ENCODE measurements around the gene PIPOX. TPM values are rescaled to one million over a fixed set of nuclear protein-coding genes. Genes with fewer than 3 reads are reported as not detected.

The PIPOX gene
- total and polyA plus RNA-seq, 4 experiments from 2014 or later = 0.29 to 3.6 (median 3.5) TPM; not detected in 1

- Mint-ChIP-seq H3K4me1 (peaks cover 0 to 1% (median 0%) of the 10 kb centered on the region in 4 donors), H3K27me3 (peaks cover 40 to 43% of the 10 kb centered on the region in 2 donors), H3K36me3 (peaks cover 0 to 4% of the 10 kb centered on the region in 2 donors), H3K9me3 (peaks cover 0 to 3% (median 1%) of the 10 kb centered on the region in 8 donors), H3K27ac (no peak overlapping the region), H3K4me3 (no peak overlapping the region)
- intact Hi-C loops (cut with micrococcal nuclease) = no loop called here
- Histone ChIP-seq H3K36me3 (ENCODE audit: insufficient read depth, low read length) (no peaks in the 10 kb centered on the region), H3K4me1 (ENCODE audit: insufficient read depth, low read length) (peaks cover 4% of the 10 kb centered on the region), H3K9me3 (ENCODE audit: control insufficient read depth in 1 of 2, low read length in 2 of 2) (no peaks in the 10 kb centered on the region), H3K27me3 (ENCODE audit: insufficient read depth, low read length) (peaks cover 17% of the 10 kb centered on the region), H3K27ac (ENCODE audit: low read depth, low read length) (no peak overlapping the region), H3K4me3 (ENCODE audit: low read length in 2 of 2) (no peak overlapping the region)
- ChIA-PET POLR2A (ENCODE audit: partially characterized antibody) (no interaction called here), CTCF (ENCODE audit: partially characterized antibody) (interaction anchor here (1.1 to 1.2 kb wide), 2 partner anchors 45 to 107 kb away, joined by 3 to 4 read pairs; no protein-coding TSS in a partner anchor)
- DNase-seq = no peak
These were observed 32.4 kb upstream of the PIPOX start for GRCh38 chr17:29010586-29010985.

GRCh38 chr17:29012535-29012934, 30.4 kb upstream of the PIPOX start:
- H3K36me3 Mint-ChIP-seq = peaks cover 0 to 2% of the 10 kb centered on the region in 2 donors
- no peak overlapping the region for H3K4me3 Mint-ChIP-seq
- peaks cover 25 to 42% of the 10 kb centered on the region in 2 donors for H3K27me3 Mint-ChIP-seq
- H3K27ac Mint-ChIP-seq = peak overlapping the region in 1 of 7 donors; percentile 26
- no peak for DNase-seq
- CTCF ChIA-PET (ENCODE audit: partially characterized antibody) = no interaction called here
- H3K4me1 Mint-ChIP-seq = no peaks in the 10 kb centered on the region
- Histone ChIP-seq H3K36me3 (ENCODE audit: insufficient read depth, low read length) (no peaks in the 10 kb centered on the region), H3K27ac (ENCODE audit: low read depth, low read length) (no peak overlapping the region), H3K4me3 (ENCODE audit: low read length in 2 of 2) (no peak overlapping the region), H3K4me1 (ENCODE audit: insufficient read depth, low read length) (no peaks in the 10 kb centered on the region), H3K9me3 (ENCODE audit: control insufficient read depth in 1 of 2, low read length in 2 of 2) (no peaks in the 10 kb centered on the region), H3K27me3 (ENCODE audit: insufficient read depth, low read length) (peaks cover 3% of the 10 kb centered on the region)
- POLR2A ChIA-PET (ENCODE audit: partially characterized antibody) = no interaction called here
- intact Hi-C loops (cut with micrococcal nuclease) = no loop called here
- H3K9me3 Mint-ChIP-seq = peaks cover 0 to 2% (median 0%) of the 10 kb centered on the region in 8 donors

- Mint-ChIP-seq H3K4me1 (peaks cover 0 to 8% (median 4%) of the 10 kb centered on the region in 4 donors), H3K4me3 (no peak overlapping the region), H3K36me3 (no peaks in the 10 kb centered on the region), H3K9me3 (peaks cover 0 to 2% (median 0%) of the 10 kb centered on the region in 8 donors), H3K27me3 (peaks cover 19 to 50% of the 10 kb centered on the region in 2 donors), H3K27ac (no peak overlapping the region)
- H3K4me1 ChIP-seq (ENCODE audit: insufficient read depth, low read length) = peaks cover 4% of the 10 kb centered on the region
- no peak overlapping the region for H3K27ac ChIP-seq (ENCODE audit: low read depth, low read length)
- peaks cover 7% of the 10 kb centered on the region for H3K27me3 ChIP-seq (ENCODE audit: insufficient read depth, low read length)
- ChIA-PET CTCF (ENCODE audit: partially characterized antibody) (interaction anchor here (1.2 kb wide), 1 partner anchor 15 kb away, joined by 3 read pairs; no protein-coding TSS in a partner anchor), POLR2A (ENCODE audit: partially characterized antibody) (no interaction called here)
- H3K36me3 ChIP-seq (ENCODE audit: insufficient read depth, low read length) = no peaks in the 10 kb centered on the region
- intact Hi-C loops (cut with micrococcal nuclease) = no loop called here
- no peak overlapping the region for H3K4me3 ChIP-seq (ENCODE audit: low read length in 2 of 2)
- no peaks in the 10 kb centered on the region for H3K9me3 ChIP-seq (ENCODE audit: control insufficient read depth in 1 of 2, low read length in 2 of 2)
- no peak for DNase-seq
These were observed 28.2 kb upstream of the PIPOX start for GRCh38 chr17:29014716-29015115.

GRCh38 chr17:29016345-29017210, 26.4 kb upstream of the PIPOX start:
- H3K4me1 ChIP-seq (ENCODE audit: insufficient read depth, low read length) = peaks cover 12% of the 10 kb centered on the region
- H3K4me1 Mint-ChIP-seq = peaks cover 0 to 8% (median 4%) of the 10 kb centered on the region in 4 donors
- H3K27me3 ChIP-seq (ENCODE audit: insufficient read depth, low read length) = peaks cover 22% of the 10 kb centered on the region
- intact Hi-C loops (cut with micrococcal nuclease) = no loop called here
- H3K27ac ChIP-seq (ENCODE audit: low read depth, low read length) = no peak overlapping the region
- no peak overlapping the region for H3K27ac Mint-ChIP-seq
- H3K36me3 ChIP-seq (ENCODE audit: insufficient read depth, low read length) = no peaks in the 10 kb centered on the region
- no peaks in the 10 kb centered on the region for H3K36me3 Mint-ChIP-seq
- ChIA-PET POLR2A (ENCODE audit: partially characterized antibody) (no interaction called here), CTCF (ENCODE audit: partially characterized antibody) (interaction anchor here (1.1 kb wide), 1 partner anchor 51 kb away, joined by 3 read pairs; no protein-coding TSS in a partner anchor)
- no peaks in the 10 kb centered on the region for H3K9me3 ChIP-seq (ENCODE audit: control insufficient read depth in 1 of 2, low read length in 2 of 2)
- no peak overlapping the region for H3K4me3 Mint-ChIP-seq
- H3K9me3 Mint-ChIP-seq = no peaks in the 10 kb centered on the region
- DNase-seq = no peak
- no peak overlapping the region for H3K4me3 ChIP-seq (ENCODE audit: low read length in 2 of 2)
- peaks cover 24 to 59% of the 10 kb centered on the region in 2 donors for H3K27me3 Mint-ChIP-seq

- Mint-ChIP-seq H3K36me3 (no peaks in the 10 kb centered on the region), H3K4me1 (peaks cover 0 to 8% (median 4%) of the 10 kb centered on the region in 4 donors), H3K4me3 (no peak overlapping the region), H3K9me3 (no peaks in the 10 kb centered on the region), H3K27me3 (peaks cover 34 to 71% of the 10 kb centered on the region in 2 donors), H3K27ac (no peak overlapping the region)
- H3K9me3 ChIP-seq (ENCODE audit: control insufficient read depth in 1 of 2, low read length in 2 of 2) = no peaks in the 10 kb centered on the region
- no peak for DNase-seq
- ChIA-PET POLR2A (ENCODE audit: partially characterized antibody) (no interaction called here), CTCF (ENCODE audit: partially characterized antibody) (interaction anchor here (0.8 to 1.5 kb wide), 3 partner anchors 53 to 99 kb away, joined by 3 to 6 read pairs (median 4); no protein-coding TSS in a partner anchor)
- no peak overlapping the region for H3K27ac ChIP-seq (ENCODE audit: low read depth, low read length)
- peaks cover 12% of the 10 kb centered on the region for H3K4me1 ChIP-seq (ENCODE audit: insufficient read depth, low read length)
- H3K36me3 ChIP-seq (ENCODE audit: insufficient read depth, low read length) = no peaks in the 10 kb centered on the region
- peaks cover 22% of the 10 kb centered on the region for H3K27me3 ChIP-seq (ENCODE audit: insufficient read depth, low read length)
- no peak overlapping the region for H3K4me3 ChIP-seq (ENCODE audit: low read length in 2 of 2)
- intact Hi-C loops (cut with micrococcal nuclease) = no loop called here
These were observed 24.0 kb upstream of the PIPOX start for GRCh38 chr17:29018788-29019474.

GRCh38 chr17:29019475-29020181, 23.3 kb upstream of the PIPOX start:
- H3K36me3 ChIP-seq (ENCODE audit: insufficient read depth, low read length) = no peaks in the 10 kb centered on the region
- H3K9me3 ChIP-seq (ENCODE audit: control insufficient read depth in 1 of 2, low read length in 2 of 2) = no peaks in the 10 kb centered on the region
- peaks cover 12% of the 10 kb centered on the region for H3K4me1 ChIP-seq (ENCODE audit: insufficient read depth, low read length)
- ChIA-PET POLR2A (ENCODE audit: partially characterized antibody) (no interaction called here), CTCF (ENCODE audit: partially characterized antibody) (interaction anchor here (0.6 to 1.0 kb wide), 2 partner anchors 15 to 98 kb away, joined by 3 to 6 read pairs; no protein-coding TSS in a partner anchor)
- no peak overlapping the region for H3K27ac ChIP-seq (ENCODE audit: low read depth, low read length)
- intact Hi-C loops (cut with micrococcal nuclease) = no loop called here
- no peak overlapping the region for H3K4me3 ChIP-seq (ENCODE audit: low read length in 2 of 2)
- H3K36me3 Mint-ChIP-seq = no peaks in the 10 kb centered on the region
- no peak overlapping the region for H3K27ac Mint-ChIP-seq
- peaks cover 0 to 8% (median 4%) of the 10 kb centered on the region in 4 donors for H3K4me1 Mint-ChIP-seq
- DNase-seq = no peak
- no peaks in the 10 kb centered on the region for H3K9me3 Mint-ChIP-seq
- H3K27me3 Mint-ChIP-seq = peaks cover 36 to 72% of the 10 kb centered on the region in 2 donors
- H3K4me3 Mint-ChIP-seq = peak overlapping the region in 2 of 8 donors; percentile 2 to 23
- H3K27me3 ChIP-seq (ENCODE audit: insufficient read depth, low read length) = peaks cover 22% of the 10 kb centered on the region

Measured in CD4-positive, alpha-beta memory T cell (primary cell).